Right lobe of liver (tissue), 4 donors: ENCODE data around the gene ARHGEF11.

Experiments used
- CTCF ChIP-seq, 4 donors: fragments of 200-600 bp in 3 of 4; fragments of 450-650 bp in 1 of 4; IDR thresholded peaks; one replicate each; pipeline versions ENCODE4 v1.5.1 to v1.8.0; 2016 to 2022; ENCODE audit warnings: antibody characterized with exemption in 4 of 4, mild to moderate bottlenecking in 2 of 4
- POLR2A ChIP-seq: fragments of 450-650 bp; IDR thresholded peaks from one replicate; pipeline ENCODE4 v1.6.1; 2017; ENCODE audit warnings: antibody characterized with exemption, mild to moderate bottlenecking
- donor health status: DM: no; HTN: no; CAD: no.
- donor health status: DM: no; HTN: no; CAD: no.
- donor health status: DM: no; HTN: yes; CAD: no.

- TF ChIP-seq CTCF (IDR thresholded peaks at IDR 0.05) = no peak
- TF ChIP-seq POLR2A = no peak
Measured at GRCh38 chr1:156895455-156895812, 150.1 kb downstream of the ARHGEF11 start.
